ENCODE results near the gene CELF6. TPM values are rescaled to one million over a fixed set of nuclear protein-coding genes. Genes with fewer than 3 reads are reported as not detected.
A peak's percentile ranks its signal among the peaks of the same experiment; 100 is the strongest.
"Not testable (repeated sequence)": the region's sequence is repeated elsewhere in the genome, so short reads cannot be mapped to it uniquely, and the experiment has no call there.

Gene CELF6
- total and polyA plus RNA-seq, 4 donors = 0.10 to 0.92 (median 0.44) TPM

DNA sequence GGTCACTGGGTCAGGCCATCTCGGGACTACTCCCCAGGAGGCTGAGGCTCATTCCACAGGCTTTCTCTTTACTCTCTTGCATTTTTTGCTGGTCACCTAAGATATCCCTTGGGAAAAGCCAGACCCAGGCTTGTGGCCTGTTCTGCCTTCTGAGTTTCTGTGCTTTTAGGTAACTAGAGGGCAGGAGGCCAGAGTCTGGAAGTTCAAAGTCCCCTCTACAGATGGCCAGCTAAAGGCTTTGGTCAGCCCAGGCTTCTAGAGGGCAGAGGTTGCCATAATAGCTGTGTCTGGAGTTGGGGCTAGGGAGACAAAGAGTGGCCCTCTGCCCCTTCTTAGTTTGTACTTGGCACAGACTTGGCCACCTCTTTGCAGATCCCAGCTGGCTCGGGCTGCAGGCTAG lies 39.2 kb downstream of the CELF6 start (continued):
- TF ChIP-seq, protein P1, sequence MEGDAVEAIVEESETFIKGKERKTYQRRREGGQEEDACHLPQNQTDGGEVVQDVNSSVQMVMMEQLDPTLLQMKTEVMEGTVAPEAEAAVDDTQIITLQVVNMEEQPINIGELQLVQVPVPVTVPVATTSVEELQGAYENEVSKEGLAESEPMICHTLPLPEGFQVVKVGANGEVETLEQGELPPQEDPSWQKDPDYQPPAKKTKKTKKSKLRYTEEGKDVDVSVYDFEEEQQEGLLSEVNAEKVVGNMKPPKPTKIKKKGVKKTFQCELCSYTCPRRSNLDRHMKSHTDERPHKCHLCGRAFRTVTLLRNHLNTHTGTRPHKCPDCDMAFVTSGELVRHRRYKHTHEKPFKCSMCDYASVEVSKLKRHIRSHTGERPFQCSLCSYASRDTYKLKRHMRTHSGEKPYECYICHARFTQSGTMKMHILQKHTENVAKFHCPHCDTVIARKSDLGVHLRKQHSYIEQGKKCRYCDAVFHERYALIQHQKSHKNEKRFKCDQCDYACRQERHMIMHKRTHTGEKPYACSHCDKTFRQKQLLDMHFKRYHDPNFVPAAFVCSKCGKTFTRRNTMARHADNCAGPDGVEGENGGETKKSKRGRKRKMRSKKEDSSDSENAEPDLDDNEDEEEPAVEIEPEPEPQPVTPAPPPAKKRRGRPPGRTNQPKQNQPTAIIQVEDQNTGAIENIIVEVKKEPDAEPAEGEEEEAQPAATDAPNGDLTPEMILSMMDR (IDR thresholded peaks at IDR 0.05; ENCODE audit: low read depth, low read length, missing input control) = no peak
- TF ChIP-seq HNF4G (IDR thresholded peaks at IDR 0.05) (peak; percentile 83), FOXA2 (IDR thresholded peaks at IDR 0.05) (no peak), ZBTB33 (IDR thresholded peaks at IDR 0.05) (no peak)

GRCh38 chr15:72278737-72279136 lies 41.2 kb downstream of the CELF6 start:
- TF ChIP-seq SP1 (IDR thresholded peaks at IDR 0.05) = no peak

DNA sequence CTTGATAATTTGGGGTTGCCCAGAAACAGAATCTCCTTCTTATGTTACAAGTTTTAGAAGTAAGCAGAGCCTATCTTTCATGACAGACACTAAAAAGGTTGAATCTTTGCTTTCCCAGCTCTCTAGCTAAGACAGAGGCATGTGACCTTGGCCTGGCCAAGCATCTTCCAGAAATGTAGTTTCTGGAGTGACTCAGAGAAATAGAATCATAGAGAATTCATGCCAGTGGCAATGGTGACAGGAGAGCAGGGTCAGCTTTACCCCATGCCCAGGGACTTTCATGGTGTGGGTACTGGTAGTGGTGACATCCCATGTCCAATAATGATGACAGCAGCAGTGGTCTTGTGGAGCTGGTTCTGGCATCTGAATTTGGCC lies 43.6 kb downstream of the CELF6 start:
- no peak for TF ChIP-seq RXRA (IDR thresholded peaks at IDR 0.05)
- TF ChIP-seq YY1 (IDR thresholded peaks at IDR 0.05) = no peak
- no peak for TF ChIP-seq TAF1 (conservative IDR thresholded peaks at IDR 0.05)
- TF ChIP-seq NR2F2 (IDR thresholded peaks at IDR 0.05) = no peak
- TF ChIP-seq EGR1 (IDR thresholded peaks at IDR 0.05; ENCODE audit: low read depth in 2 of 2) = no peak
- Histone ChIP-seq H3K9me3 (ENCODE audit: control insufficient read depth in 4 of 4, low read length in 3 of 4) (no peaks in the 10 kb centered on the region), H3K27ac (ENCODE audit: low read depth in 1 of 2, low read length in 2 of 2) (no peak overlapping the region), H3K36me3 (ENCODE audit: control insufficient read depth in 4 of 4, insufficient read depth in 3 of 4, low read depth in 1 of 4, low read length in 3 of 4) (no peaks in the 10 kb centered on the region), H3K4me3 (ENCODE audit: low read depth in 1 of 3, low read length in 3 of 3) (no peak overlapping the region), H3K4me1 (ENCODE audit: control insufficient read depth in 4 of 4, insufficient read depth in 4 of 4, low read length in 3 of 4) (peaks cover 0 to 14% (median 9%) of the 10 kb centered on the region in 4 donors), H3K9ac (ENCODE audit: low read depth in 1 of 2, low read length in 2 of 2) (no peak overlapping the region), H3K27me3 (ENCODE audit: control insufficient read depth in 4 of 4, insufficient read depth in 4 of 4, low read length in 3 of 4) (no peaks in the 10 kb centered on the region)
- no peak for DNase-seq (ENCODE audit: low spot score)

More at GRCh38 chr15:72278737-72279136, 41.2 kb downstream of the CELF6 start:
- Histone ChIP-seq H3K27ac (ENCODE audit: low read depth in 1 of 2, low read length in 2 of 2) (no peak overlapping the region), H3K9me3 (ENCODE audit: control insufficient read depth in 4 of 4, low read length in 3 of 4) (no peaks in the 10 kb centered on the region), H3K4me1 (ENCODE audit: control insufficient read depth in 4 of 4, insufficient read depth in 4 of 4, low read length in 3 of 4) (peaks cover 0 to 9% (median 4%) of the 10 kb centered on the region in 4 donors), H3K4me3 (ENCODE audit: low read depth in 1 of 3, low read length in 3 of 3) (no peak overlapping the region), H3K36me3 (ENCODE audit: control insufficient read depth in 4 of 4, insufficient read depth in 3 of 4, low read depth in 1 of 4, low read length in 3 of 4) (no peaks in the 10 kb centered on the region), H3K9ac (ENCODE audit: low read depth in 1 of 2, low read length in 2 of 2) (no peak overlapping the region), H3K27me3 (ENCODE audit: control insufficient read depth in 4 of 4, insufficient read depth in 4 of 4, low read length in 3 of 4) (no peaks in the 10 kb centered on the region)
- DNase-seq (ENCODE audit: low spot score) = no peak
- 98% methylated on average over 1 of the region's 1 CpG for WGBS

DNA sequence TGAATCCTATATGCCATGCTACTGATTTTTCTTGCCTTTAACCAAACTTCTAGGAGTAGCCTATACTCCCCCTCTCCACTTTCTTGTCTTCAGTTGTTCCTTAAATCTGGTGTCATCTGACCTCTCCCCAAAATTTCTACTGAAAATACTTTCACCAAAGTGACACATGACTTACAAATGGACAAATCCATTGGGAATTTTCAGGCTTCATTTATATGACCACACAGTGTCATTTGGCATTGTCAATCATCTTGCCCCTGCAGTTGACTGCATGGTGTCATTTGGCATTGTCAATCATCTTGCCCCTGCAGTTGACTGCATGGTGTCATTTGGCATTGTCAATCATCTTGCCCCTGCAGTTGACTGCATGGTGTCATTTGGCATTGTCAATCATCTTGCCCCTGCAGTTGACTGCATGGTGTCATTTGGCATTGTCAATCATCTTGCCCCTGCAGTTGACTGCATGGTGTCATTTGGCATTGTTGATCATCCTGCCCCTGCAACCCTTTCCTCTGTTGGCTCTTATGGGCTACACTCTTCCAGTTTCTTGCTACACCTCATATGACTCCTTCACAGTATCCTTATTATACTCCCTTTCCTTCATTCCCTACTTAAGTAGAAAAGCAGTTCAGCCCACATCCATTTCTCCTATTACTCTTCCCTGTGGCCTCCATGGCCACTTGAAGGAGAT lies 44.2 kb downstream of the CELF6 start:
- not testable (repeated sequence) for H3K36me3 ChIP-seq (ENCODE audit: control insufficient read depth in 4 of 4, insufficient read depth in 3 of 4, low read depth in 1 of 4, low read length in 3 of 4); H3K9me3 ChIP-seq (ENCODE audit: control insufficient read depth in 4 of 4, low read length in 3 of 4); H3K27ac ChIP-seq (ENCODE audit: low read depth in 1 of 2, low read length in 2 of 2); H3K27me3 ChIP-seq (ENCODE audit: control insufficient read depth in 4 of 4, insufficient read depth in 4 of 4, low read length in 3 of 4); H3K9ac ChIP-seq (ENCODE audit: low read depth in 1 of 2, low read length in 2 of 2); H3K4me3 ChIP-seq (ENCODE audit: low read depth in 1 of 3, low read length in 3 of 3); H3K4me1 ChIP-seq (ENCODE audit: control insufficient read depth in 4 of 4, insufficient read depth in 4 of 4, low read length in 3 of 4); DNase-seq (ENCODE audit: low spot score)
